A549 (cell line): Measurements from ENCODE around the gene RFX1.

Experiments
- BCL3 ChIP-seq: fragments of >200 bp; sonication (Bioruptor Twin); formaldehyde crosslinking; IDR thresholded peaks from 3 replicates; pipeline ENCODE4 v1.6.1; 2016
- ELK1 ChIP-seq: fragments of 150-350 bp; IDR thresholded peaks from 2 replicates; pipeline ENCODE4 v1.6.1; 2014; ENCODE audit warnings: low read depth, mild to moderate bottlenecking, low read length
- JUNB ChIP-seq: fragments of >200 bp; sonication (Bioruptor Twin); formaldehyde crosslinking; IDR thresholded peaks from 2 replicates; pipeline ENCODE4 v1.6.1; 2016
- POLR2A ChIP-seq: IDR thresholded peaks from 2 replicates; pipeline ENCODE4 v1.6.1; 2012; ENCODE audit warnings: mild to moderate bottlenecking, low read length
- SREBF2 ChIP-seq: fragments of 450-650 bp; IDR thresholded peaks from 2 replicates; pipeline ENCODE4 v1.6.1; 2014; ENCODE audit warnings: mild to moderate bottlenecking, moderate library complexity
- TF ChIP-seq, protein P1 (sequence below): fragments of >200 bp; sonication (Bioruptor Twin); formaldehyde crosslinking; IDR thresholded peaks from 3 replicates; pipeline ENCODE4 v1.5.1; 2016

GRCh38 chr19:13993590-13994300, 12.4 kb downstream of the RFX1 start:
- TF ChIP-seq ELK1 (no peak), BCL3 (no peak), JUNB (no peak), POLR2A (no peak), SREBF2 (no peak)
- TF ChIP-seq, protein P1, sequence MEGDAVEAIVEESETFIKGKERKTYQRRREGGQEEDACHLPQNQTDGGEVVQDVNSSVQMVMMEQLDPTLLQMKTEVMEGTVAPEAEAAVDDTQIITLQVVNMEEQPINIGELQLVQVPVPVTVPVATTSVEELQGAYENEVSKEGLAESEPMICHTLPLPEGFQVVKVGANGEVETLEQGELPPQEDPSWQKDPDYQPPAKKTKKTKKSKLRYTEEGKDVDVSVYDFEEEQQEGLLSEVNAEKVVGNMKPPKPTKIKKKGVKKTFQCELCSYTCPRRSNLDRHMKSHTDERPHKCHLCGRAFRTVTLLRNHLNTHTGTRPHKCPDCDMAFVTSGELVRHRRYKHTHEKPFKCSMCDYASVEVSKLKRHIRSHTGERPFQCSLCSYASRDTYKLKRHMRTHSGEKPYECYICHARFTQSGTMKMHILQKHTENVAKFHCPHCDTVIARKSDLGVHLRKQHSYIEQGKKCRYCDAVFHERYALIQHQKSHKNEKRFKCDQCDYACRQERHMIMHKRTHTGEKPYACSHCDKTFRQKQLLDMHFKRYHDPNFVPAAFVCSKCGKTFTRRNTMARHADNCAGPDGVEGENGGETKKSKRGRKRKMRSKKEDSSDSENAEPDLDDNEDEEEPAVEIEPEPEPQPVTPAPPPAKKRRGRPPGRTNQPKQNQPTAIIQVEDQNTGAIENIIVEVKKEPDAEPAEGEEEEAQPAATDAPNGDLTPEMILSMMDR, result no peak
